SJSA1 (cell line): ENCODE data around the gene YPEL1. TPM values are rescaled to one million over a fixed set of nuclear protein-coding genes. Genes with fewer than 3 reads are reported as not detected.
"Not testable (repeated sequence)": the region's sequence is repeated elsewhere in the genome, so short reads cannot be mapped to it uniquely, and the experiment has no call there.

Experiments used
- DNase-seq, 2 experiments: peaks; one replicate each; pipeline ENCODE4 v3.0.0-alpha.2; 2015 to 2020; ENCODE audit warnings: low spot score in 2 of 2, low read depth in 1 of 2
- H3K27ac ChIP-seq: fragments of 250-450 bp; sonication (Bioruptor Pico); 2 replicates; pipeline ENCODE4 v1.5.1; 2020; ENCODE audit warnings: mild to moderate bottlenecking, moderate library complexity
- H3K27me3 ChIP-seq: fragments of 250-450 bp; sonication (Bioruptor Pico); replicated peaks from 2 replicates; pipeline ENCODE4 v1.5.1; 2020; ENCODE audit warnings: mild to moderate bottlenecking, moderate library complexity
- H3K36me3 ChIP-seq: fragments of 250-450 bp; sonication (Bioruptor Pico); 2 replicates; pipeline ENCODE4 v1.5.1; 2020; ENCODE audit warnings: mild to moderate bottlenecking
- H3K4me1 ChIP-seq: fragments of 250-450 bp; sonication (Bioruptor Pico); replicated peaks from 2 replicates; pipeline ENCODE4 v1.6.1; 2021; ENCODE audit warnings: mild to moderate bottlenecking
- H3K4me3 ChIP-seq: fragments of 250-450 bp; sonication (Bioruptor Pico); 2 replicates; pipeline ENCODE4 v1.5.1; 2020; ENCODE audit warnings: mild to moderate bottlenecking
- H3K9me3 ChIP-seq: fragments of 250-450 bp; sonication (Bioruptor Pico); replicated peaks from 2 replicates; pipeline ENCODE4 v1.5.1; 2020; ENCODE audit warnings: mild to moderate bottlenecking
- total RNA-seq: library from RNA; depleted of rRNA; stranded (reverse); fragments of >200 nt; shearing (Covaris generic); gene quantifications from 2 replicates; pipeline ENCODE4 v1.2.3, GENCODE V29; 2014

YPEL1 gene
- total RNA-seq, 1 experiment from 2014 or later = 1.2 TPM

DNA sequence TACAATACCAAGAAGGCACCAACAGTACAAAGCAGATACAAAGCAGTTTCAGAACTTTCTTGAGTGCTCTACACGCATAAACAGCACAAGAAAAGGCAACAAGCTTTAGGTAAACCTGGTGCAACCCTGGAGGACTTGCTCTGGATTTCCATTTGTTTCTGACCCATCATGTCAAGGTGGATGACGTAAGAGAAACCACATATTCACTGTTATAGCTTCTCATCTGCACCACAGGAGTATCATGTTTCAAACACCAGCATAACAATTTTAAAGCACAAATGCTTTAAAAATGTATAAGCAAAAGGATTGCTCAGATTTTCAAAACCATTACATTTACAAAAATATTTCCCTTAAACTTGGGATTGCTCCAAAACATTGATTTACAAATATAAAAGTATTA, 25.0 kb upstream of the YPEL1 start:
- Histone ChIP-seq H3K36me3 (peaks cover 48% of the 10 kb centered on the region), H3K27ac (no peak overlapping the region), H3K4me3 (no peak overlapping the region), H3K4me1 (peaks cover 17% of the 10 kb centered on the region), H3K27me3 (no peaks in the 10 kb centered on the region), H3K9me3 (no peaks in the 10 kb centered on the region)
- DNase-seq = no peak

DNA sequence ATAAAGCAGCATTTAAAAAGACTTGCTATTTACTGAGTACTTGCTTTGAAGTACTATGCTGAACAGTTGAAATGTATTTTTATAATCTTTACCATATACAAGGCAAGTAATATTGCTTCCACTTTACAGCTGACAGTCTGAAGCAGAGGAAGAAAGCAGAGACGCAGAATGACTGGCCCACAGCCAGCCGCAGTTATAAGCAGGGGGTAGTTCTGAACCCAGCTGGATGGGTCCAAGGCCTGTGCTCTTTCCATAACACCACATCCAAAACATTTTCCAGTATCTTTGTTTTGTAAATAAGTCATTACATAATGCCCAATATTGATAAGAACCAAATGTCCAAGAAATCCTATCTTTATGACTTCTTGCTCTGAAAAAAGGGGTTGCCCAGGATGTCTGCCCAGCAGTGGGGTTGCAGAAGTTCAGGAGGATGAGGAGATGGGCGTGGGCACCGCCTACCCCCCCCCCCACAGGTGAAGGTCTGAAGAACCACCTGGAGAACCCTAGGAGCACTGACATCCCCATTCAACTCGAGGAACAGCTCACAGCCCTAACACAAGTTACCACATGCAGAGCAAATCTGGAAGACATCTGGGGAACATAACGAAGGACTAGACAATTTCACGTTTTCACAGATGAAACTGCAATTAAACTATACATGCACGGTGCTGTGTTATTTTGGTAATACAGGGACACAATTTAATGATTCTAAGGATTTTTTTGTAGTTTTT, 24.2 kb upstream of the YPEL1 start:
- peaks cover 40% of the 10 kb centered on the region for H3K36me3 ChIP-seq
- H3K27ac ChIP-seq = no peak overlapping the region
- no peaks in the 10 kb centered on the region for H3K9me3 ChIP-seq
- H3K4me3 ChIP-seq = no peak overlapping the region
- DNase-seq = no peak
- peaks cover 17% of the 10 kb centered on the region for H3K4me1 ChIP-seq
- no peaks in the 10 kb centered on the region for H3K27me3 ChIP-seq

GRCh38 chr22:21759093-21759492, 23.5 kb upstream of the YPEL1 start:
- Histone ChIP-seq H3K27me3 (no peaks in the 10 kb centered on the region), H3K9me3 (no peaks in the 10 kb centered on the region), H3K4me1 (peaks cover 17% of the 10 kb centered on the region), H3K4me3 (no peak overlapping the region), H3K36me3 (peaks cover 33% of the 10 kb centered on the region), H3K27ac (no peak overlapping the region)
- DNase-seq = no peak

DNA sequence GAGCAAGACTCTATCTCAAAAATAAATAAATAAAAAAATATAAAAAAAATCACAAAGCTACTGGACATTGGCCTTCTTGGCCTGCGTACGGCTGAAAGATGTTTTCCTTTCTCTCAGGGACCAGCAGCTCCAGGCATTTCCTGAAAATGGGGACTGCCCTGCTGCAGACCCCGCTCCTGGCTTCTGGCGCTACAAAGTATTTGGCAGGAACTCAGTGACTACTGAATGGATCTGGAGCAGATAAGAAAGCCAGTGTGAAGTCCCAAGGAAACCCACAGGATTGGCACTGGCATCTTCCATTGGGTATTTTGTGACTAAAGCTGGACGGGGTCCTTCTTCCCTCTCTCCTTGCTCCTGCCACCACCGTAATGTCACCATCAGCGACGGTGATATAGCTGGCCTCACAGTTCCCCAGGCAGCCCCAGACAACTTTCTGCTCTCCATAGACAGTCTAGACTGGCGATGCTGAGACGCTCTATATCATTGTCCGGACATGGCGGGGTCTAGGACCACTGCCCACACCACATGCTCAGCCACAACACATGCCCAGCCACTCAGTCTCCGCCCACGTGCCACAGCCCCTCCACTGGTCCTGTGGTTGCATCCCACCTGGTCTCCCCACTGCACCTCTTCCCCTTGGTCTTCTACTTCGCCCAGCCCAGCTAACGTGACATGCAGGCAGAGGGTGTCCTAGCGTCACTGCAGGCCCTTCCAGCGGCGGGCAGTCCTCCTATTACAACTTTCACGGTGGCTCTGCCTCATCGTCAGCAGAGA, 22.7 kb upstream of the YPEL1 start:
- Histone ChIP-seq H3K36me3 (peaks cover 25% of the 10 kb centered on the region), H3K9me3 (no peaks in the 10 kb centered on the region), H3K27ac (no peak overlapping the region), H3K4me3 (no peak overlapping the region), H3K4me1 (peaks cover 17% of the 10 kb centered on the region), H3K27me3 (no peaks in the 10 kb centered on the region)
- DNase-seq = no peak

DNA sequence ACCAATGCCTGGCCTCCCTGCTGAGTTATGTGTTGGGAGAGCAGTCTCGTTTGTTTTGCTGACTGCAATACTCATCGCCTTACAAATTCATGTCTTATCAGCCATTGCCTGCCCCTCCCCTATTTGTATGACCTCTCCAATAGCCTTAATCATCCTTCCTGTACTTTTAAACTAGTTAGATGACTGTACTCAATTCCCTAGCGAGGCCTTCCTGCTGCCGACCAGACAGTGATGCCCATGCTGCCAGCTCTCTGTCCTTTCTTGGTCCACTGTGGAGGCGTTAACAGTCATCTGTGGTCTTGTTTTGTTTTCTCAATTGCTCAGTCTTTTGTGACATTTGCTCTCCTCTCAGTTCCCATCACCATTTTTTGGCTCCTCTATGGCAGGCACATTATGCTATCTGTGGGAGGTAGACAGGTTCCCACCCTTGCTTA, 20.3 kb upstream of the YPEL1 start:
- no peak overlapping the region for H3K4me3 ChIP-seq
- H3K4me1 ChIP-seq = peaks cover 4% of the 10 kb centered on the region; the same call in 1 of the 2 replicates
- H3K27me3 ChIP-seq = no peaks in the 10 kb centered on the region
- DNase-seq = no peak
- H3K27ac ChIP-seq = no peak overlapping the region
- H3K9me3 ChIP-seq = no peaks in the 10 kb centered on the region
- peaks cover 6% of the 10 kb centered on the region; the same call in 1 of the 2 replicates for H3K36me3 ChIP-seq

GRCh38 chr22:21754523-21754922, 18.9 kb upstream of the YPEL1 start:
- no peak for DNase-seq

DNA sequence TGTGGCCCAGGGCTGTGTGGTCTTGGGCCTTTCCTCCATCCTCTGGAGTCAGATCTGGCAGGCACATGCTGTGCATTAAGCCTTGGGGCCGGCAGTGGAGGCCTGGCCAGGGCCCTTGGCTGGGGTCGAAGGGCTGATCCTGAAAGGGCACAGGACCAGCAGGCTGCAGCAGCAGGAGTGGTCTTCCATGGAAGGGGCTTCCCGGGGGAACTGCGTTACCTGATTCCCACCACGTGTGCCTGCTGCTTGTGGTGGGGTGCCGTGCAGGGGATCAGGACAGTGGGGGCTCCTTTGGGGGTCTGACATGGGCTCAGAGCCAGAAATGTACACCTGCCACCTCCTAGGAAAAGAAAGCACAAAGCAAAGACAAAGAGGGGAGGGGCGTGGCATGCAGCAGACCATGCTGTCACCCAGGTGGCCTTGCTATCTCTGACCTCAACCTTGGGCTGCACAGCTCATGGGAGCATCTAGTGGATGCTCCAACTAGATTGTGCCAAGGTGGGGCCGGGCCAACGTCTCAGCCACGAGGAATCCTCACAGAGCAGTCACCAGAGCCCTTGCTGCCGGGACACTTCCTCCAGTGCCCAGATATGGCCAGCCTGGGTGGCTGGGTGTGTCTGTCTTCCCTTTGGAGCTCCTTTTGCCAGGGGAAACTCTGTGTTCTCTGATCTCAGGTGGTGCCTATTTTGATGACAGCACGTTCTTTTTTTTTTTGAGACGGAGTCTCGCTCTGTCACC, 17.9 kb upstream of the YPEL1 start:
- peaks cover 4% of the 10 kb centered on the region; the same call in 1 of the 2 replicates for H3K36me3 ChIP-seq
- no peaks in the 10 kb centered on the region for H3K4me1 ChIP-seq
- H3K27me3 ChIP-seq = no peaks in the 10 kb centered on the region
- no peaks in the 10 kb centered on the region for H3K9me3 ChIP-seq
- no peak for DNase-seq
- no peak overlapping the region for H3K4me3 ChIP-seq
- H3K27ac ChIP-seq = no peak overlapping the region

More at GRCh38 chr22:21754523-21754922, 18.9 kb upstream of the YPEL1 start:
- no peaks in the 10 kb centered on the region for H3K27me3 ChIP-seq
- no peaks in the 10 kb centered on the region for H3K4me1 ChIP-seq
- H3K9me3 ChIP-seq = no peaks in the 10 kb centered on the region
- no peak overlapping the region for H3K27ac ChIP-seq
- no peak overlapping the region for H3K4me3 ChIP-seq
- peaks cover 6% of the 10 kb centered on the region; the same call in 1 of the 2 replicates for H3K36me3 ChIP-seq

- Histone ChIP-seq H3K4me3 (no peak overlapping the region), H3K27me3 (no peaks in the 10 kb centered on the region), H3K36me3 (no peaks in the 10 kb centered on the region), H3K9me3 (no peaks in the 10 kb centered on the region), H3K4me1 (no peaks in the 10 kb centered on the region), H3K27ac (no peak overlapping the region)
- DNase-seq = no peak
These were observed 16.7 kb upstream of the YPEL1 start for GRCh38 chr22:21752276-21752675.

DNA sequence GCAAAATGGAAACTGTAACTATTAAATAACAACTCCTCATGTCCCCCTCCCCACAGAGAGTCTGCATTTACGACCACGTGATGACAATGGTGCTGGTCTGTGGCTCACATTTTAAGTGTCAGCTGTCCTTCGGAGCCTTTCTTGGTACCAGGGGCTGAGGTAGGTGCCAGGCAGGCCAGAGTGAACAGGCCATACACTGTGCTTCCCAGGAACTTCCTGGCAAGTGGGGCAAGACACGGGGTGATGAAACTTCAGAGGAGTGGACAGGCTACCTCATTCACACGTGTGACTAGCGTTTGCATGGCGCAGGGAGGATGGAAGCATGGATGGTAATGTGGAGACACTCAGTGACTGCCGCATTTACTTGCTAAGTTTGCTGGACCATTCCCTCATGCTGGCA, 10.4 kb upstream of the YPEL1 start:
- peaks cover 9% of the 10 kb centered on the region for H3K4me1 ChIP-seq
- H3K4me3 ChIP-seq = no peak overlapping the region
- no peaks in the 10 kb centered on the region for H3K36me3 ChIP-seq
- H3K9me3 ChIP-seq = no peaks in the 10 kb centered on the region
- no peak overlapping the region for H3K27ac ChIP-seq
- DNase-seq = no peak
- no peaks in the 10 kb centered on the region for H3K27me3 ChIP-seq

- H3K4me3 ChIP-seq, H3K4me1 ChIP-seq, DNase-seq, H3K27me3 ChIP-seq, H3K27ac ChIP-seq, H3K9me3 ChIP-seq, H3K36me3 ChIP-seq: not testable (repeated sequence)
These were observed 9.3 kb upstream of the YPEL1 start for GRCh38 chr22:21744917-21745316.

- H3K27me3 ChIP-seq = no peaks in the 10 kb centered on the region
These were observed 6.2 kb upstream of the YPEL1 start for GRCh38 chr22:21741790-21742189.

DNA sequence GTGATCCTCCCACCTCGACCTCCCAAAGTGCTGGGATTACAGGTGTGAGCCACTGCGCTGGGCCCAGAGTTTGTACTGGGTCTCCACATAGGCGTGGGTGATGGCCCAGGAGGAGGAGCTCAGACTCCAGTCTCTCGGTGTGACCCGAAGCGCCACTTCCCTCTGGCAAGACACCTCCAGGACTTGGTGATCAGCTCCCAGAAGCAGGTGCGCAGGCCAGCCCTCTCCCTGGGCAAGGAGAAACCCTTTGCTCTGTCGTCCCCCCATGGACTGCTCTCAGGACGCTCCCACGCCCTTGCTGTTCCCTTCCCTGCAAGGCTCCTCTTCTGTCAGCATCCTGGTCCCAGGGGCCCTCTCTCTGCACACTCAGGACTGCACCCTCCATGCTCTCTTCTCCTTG, 5.5 kb upstream of the YPEL1 start:
- no peak overlapping the region for H3K27ac ChIP-seq
- no peak overlapping the region for H3K4me3 ChIP-seq
- H3K36me3 ChIP-seq = no peaks in the 10 kb centered on the region
- H3K27me3 ChIP-seq = no peaks in the 10 kb centered on the region
- no peak for DNase-seq
- H3K4me1 ChIP-seq = peaks cover 30% of the 10 kb centered on the region
- peaks cover 3% of the 10 kb centered on the region for H3K9me3 ChIP-seq

More at GRCh38 chr22:21741790-21742189, 6.2 kb upstream of the YPEL1 start:
- Histone ChIP-seq H3K36me3 (no peaks in the 10 kb centered on the region), H3K4me3 (no peak overlapping the region), H3K9me3 (no peaks in the 10 kb centered on the region), H3K27ac (no peak overlapping the region), H3K4me1 (peaks cover 28% of the 10 kb centered on the region)
- DNase-seq = no peak

- Histone ChIP-seq H3K9me3 (peaks cover 4% of the 10 kb centered on the region), H3K4me3 (no peak overlapping the region), H3K4me1 (peaks cover 39% of the 10 kb centered on the region), H3K36me3 (no peaks in the 10 kb centered on the region), H3K27ac (no peak overlapping the region), H3K27me3 (no peaks in the 10 kb centered on the region)
- no peak for DNase-seq
These were observed 4.3 kb upstream of the YPEL1 start for GRCh38 chr22:21739828-21740377.
